ENCODE measurements around the gene FUT7. TPM values are rescaled to one million over a fixed set of nuclear protein-coding genes. Genes with fewer than 3 reads are reported as not detected.
"Not testable (repeated sequence)": the region's sequence is repeated elsewhere in the genome, so short reads cannot be mapped to it uniquely, and the experiment has no call there.

FUT7 gene
- polyA plus RNA-seq, 4 donors: 0.09 to 0.90 TPM; not detected in 2

- no peak overlapping the region for H3K4me3 ChIP-seq (ENCODE audit: low read depth in 1 of 3, low read length in 3 of 3)
- H3K27me3 ChIP-seq (ENCODE audit: control insufficient read depth in 3 of 3, insufficient read depth in 3 of 3, low read length in 3 of 3): no peaks in the 10 kb centered on the region
- DNase-seq (no peak), FAIRE-seq (no peak)
- peaks cover 2 to 59% (median 4%) of the 10 kb centered on the region in 3 donors for H3K36me3 ChIP-seq (ENCODE audit: control insufficient read depth in 3 of 3, insufficient read depth in 2 of 3, low read depth in 1 of 3, low read length in 3 of 3)
- H3K4me1 ChIP-seq (ENCODE audit: control insufficient read depth in 3 of 3, insufficient read depth in 2 of 3, low read depth in 1 of 3, low read length in 2 of 3): peaks cover 0 to 6% (median 0%) of the 10 kb centered on the region in 3 donors
- peaks cover 0 to 16% of the 10 kb centered on the region in 2 donors for H3K9me3 ChIP-seq (ENCODE audit: control insufficient read depth in 2 of 2, insufficient read depth in 1 of 2, low read depth in 1 of 2, low read length in 1 of 2)
- 92 to 96% (median 95%) methylated on average over 42 to 49 of the region's 49 CpGs for WGBS, 3 donors
- no peak overlapping the region for H3K27ac ChIP-seq (ENCODE audit: low read depth in 1 of 3, low read length in 2 of 3)
These were observed 21.8 kb downstream of the FUT7 start for GRCh38 chr9:137009938-137010732.

- H3K4me1 ChIP-seq (ENCODE audit: control insufficient read depth in 3 of 3, insufficient read depth in 2 of 3, low read depth in 1 of 3, low read length in 2 of 3): peaks cover 0 to 6% (median 0%) of the 10 kb centered on the region in 3 donors
- DNase-seq: no peak
- no peak for FAIRE-seq
- peaks cover 0 to 50% (median 4%) of the 10 kb centered on the region in 3 donors for H3K36me3 ChIP-seq (ENCODE audit: control insufficient read depth in 3 of 3, insufficient read depth in 2 of 3, low read depth in 1 of 3, low read length in 3 of 3)
- 91 to 97% (median 94%) methylated on average over 13 to 18 of the region's 18 CpGs for WGBS, 3 donors
- H3K4me3 ChIP-seq (ENCODE audit: low read depth in 1 of 3, low read length in 3 of 3): no peak overlapping the region
- H3K9me3 ChIP-seq (ENCODE audit: control insufficient read depth in 2 of 2, insufficient read depth in 1 of 2, low read depth in 1 of 2, low read length in 1 of 2): peaks cover 0 to 22% of the 10 kb centered on the region in 2 donors
- H3K27ac ChIP-seq (ENCODE audit: low read depth in 1 of 3, low read length in 2 of 3): no peak overlapping the region
- H3K27me3 ChIP-seq (ENCODE audit: control insufficient read depth in 3 of 3, insufficient read depth in 3 of 3, low read length in 3 of 3): no peaks in the 10 kb centered on the region
These were observed 22.7 kb downstream of the FUT7 start for GRCh38 chr9:137009217-137009616.

- Histone ChIP-seq H3K4me3 (ENCODE audit: low read depth in 1 of 3, low read length in 3 of 3) (no peak overlapping the region), H3K27ac (ENCODE audit: low read depth in 1 of 3, low read length in 2 of 3) (no peak overlapping the region), H3K4me1 (ENCODE audit: control insufficient read depth in 3 of 3, insufficient read depth in 2 of 3, low read depth in 1 of 3, low read length in 2 of 3) (peaks cover 0 to 6% (median 0%) of the 10 kb centered on the region in 3 donors), H3K9me3 (ENCODE audit: control insufficient read depth in 2 of 2, insufficient read depth in 1 of 2, low read depth in 1 of 2, low read length in 1 of 2) (peaks cover 0 to 22% of the 10 kb centered on the region in 2 donors), H3K36me3 (ENCODE audit: control insufficient read depth in 3 of 3, insufficient read depth in 2 of 3, low read depth in 1 of 3, low read length in 3 of 3) (peaks cover 0 to 41% (median 4%) of the 10 kb centered on the region in 3 donors), H3K27me3 (ENCODE audit: control insufficient read depth in 3 of 3, insufficient read depth in 3 of 3, low read length in 3 of 3) (no peaks in the 10 kb centered on the region)
- 77 to 88% (median 82%) methylated on average over 21 to 22 of the region's 22 CpGs for WGBS, 3 donors
- DNase-seq: no peak
- no peak for FAIRE-seq
These were observed 23.6 kb downstream of the FUT7 start for GRCh38 chr9:137008312-137008711.

GRCh38 chr9:137007816-137008270 lies 24.0 kb downstream of the FUT7 start:
- WGBS, 3 donors: 85 to 86% (median 85%) methylated on average over 11 to 13 of the region's 13 CpGs
- Histone ChIP-seq H3K9me3 (ENCODE audit: control insufficient read depth in 2 of 2, insufficient read depth in 1 of 2, low read depth in 1 of 2, low read length in 1 of 2) (peaks cover 0 to 22% of the 10 kb centered on the region in 2 donors), H3K27ac (ENCODE audit: low read depth in 1 of 3, low read length in 2 of 3) (no peak overlapping the region), H3K27me3 (ENCODE audit: control insufficient read depth in 3 of 3, insufficient read depth in 3 of 3, low read length in 3 of 3) (no peaks in the 10 kb centered on the region), H3K4me3 (ENCODE audit: low read depth in 1 of 3, low read length in 3 of 3) (no peak overlapping the region), H3K4me1 (ENCODE audit: control insufficient read depth in 3 of 3, insufficient read depth in 2 of 3, low read depth in 1 of 3, low read length in 2 of 3) (peaks cover 0 to 6% (median 0%) of the 10 kb centered on the region in 3 donors), H3K36me3 (ENCODE audit: control insufficient read depth in 3 of 3, insufficient read depth in 2 of 3, low read depth in 1 of 3, low read length in 3 of 3) (peaks cover 0 to 38% (median 4%) of the 10 kb centered on the region in 3 donors)
- no peak for DNase-seq
- FAIRE-seq: no peak

GRCh38 chr9:137007108-137007815 lies 24.6 kb downstream of the FUT7 start:
- Histone ChIP-seq H3K27ac (ENCODE audit: low read depth in 1 of 3, low read length in 2 of 3) (no peak overlapping the region), H3K4me3 (ENCODE audit: low read depth in 1 of 3, low read length in 3 of 3) (no peak overlapping the region), H3K9me3 (ENCODE audit: control insufficient read depth in 2 of 2, insufficient read depth in 1 of 2, low read depth in 1 of 2, low read length in 1 of 2) (peaks cover 0 to 22% of the 10 kb centered on the region in 2 donors), H3K4me1 (ENCODE audit: control insufficient read depth in 3 of 3, insufficient read depth in 2 of 3, low read depth in 1 of 3, low read length in 2 of 3) (peaks cover 0 to 6% (median 0%) of the 10 kb centered on the region in 3 donors), H3K27me3 (ENCODE audit: control insufficient read depth in 3 of 3, insufficient read depth in 3 of 3, low read length in 3 of 3) (no peaks in the 10 kb centered on the region), H3K36me3 (ENCODE audit: control insufficient read depth in 3 of 3, insufficient read depth in 2 of 3, low read depth in 1 of 3, low read length in 3 of 3) (peaks cover 0 to 32% (median 4%) of the 10 kb centered on the region in 3 donors)
- FAIRE-seq (no peak), DNase-seq (no peak)
- 68 to 76% (median 75%) methylated on average over 26 to 30 of the region's 30 CpGs for WGBS, 3 donors

GRCh38 chr9:137006116-137007003 lies 25.5 kb downstream of the FUT7 start:
- H3K36me3 ChIP-seq (ENCODE audit: control insufficient read depth in 3 of 3, insufficient read depth in 2 of 3, low read depth in 1 of 3, low read length in 3 of 3): peaks cover 0 to 25% (median 4%) of the 10 kb centered on the region in 3 donors
- H3K4me1 ChIP-seq (ENCODE audit: control insufficient read depth in 3 of 3, insufficient read depth in 2 of 3, low read depth in 1 of 3, low read length in 2 of 3): peaks cover 0 to 6% (median 0%) of the 10 kb centered on the region in 3 donors
- no peak overlapping the region for H3K4me3 ChIP-seq (ENCODE audit: low read depth in 1 of 3, low read length in 3 of 3)
- no peak for FAIRE-seq
- H3K9me3 ChIP-seq (ENCODE audit: control insufficient read depth in 2 of 2, insufficient read depth in 1 of 2, low read depth in 1 of 2, low read length in 1 of 2): peaks cover 0 to 22% of the 10 kb centered on the region in 2 donors
- H3K27ac ChIP-seq (ENCODE audit: low read depth in 1 of 3, low read length in 2 of 3): no peak overlapping the region
- DNase-seq: no peak
- WGBS, 3 donors: 61 to 86% (median 73%) methylated on average over 24 of the region's 24 CpGs
- no peaks in the 10 kb centered on the region for H3K27me3 ChIP-seq (ENCODE audit: control insufficient read depth in 3 of 3, insufficient read depth in 3 of 3, low read length in 3 of 3)

- DNase-seq; H3K4me1 ChIP-seq (ENCODE audit: control insufficient read depth in 3 of 3, insufficient read depth in 2 of 3, low read depth in 1 of 3, low read length in 2 of 3); H3K27ac ChIP-seq (ENCODE audit: low read depth in 1 of 3, low read length in 2 of 3); H3K36me3 ChIP-seq (ENCODE audit: control insufficient read depth in 3 of 3, insufficient read depth in 2 of 3, low read depth in 1 of 3, low read length in 3 of 3); H3K27me3 ChIP-seq (ENCODE audit: control insufficient read depth in 3 of 3, insufficient read depth in 3 of 3, low read length in 3 of 3); H3K4me3 ChIP-seq (ENCODE audit: low read depth in 1 of 3, low read length in 3 of 3); FAIRE-seq: not testable (repeated sequence)
- peaks cover 0 to 22% of the 10 kb centered on the region in 2 donors for H3K9me3 ChIP-seq (ENCODE audit: control insufficient read depth in 2 of 2, insufficient read depth in 1 of 2, low read depth in 1 of 2, low read length in 1 of 2)
- WGBS, 3 donors: 45 to 47% (median 46%) methylated on average over 14 to 17 of the region's 17 CpGs
These were observed 27.6 kb downstream of the FUT7 start for GRCh38 chr9:137004285-137004684.
